K562 (cell line): Measurements from ENCODE around the gene PPP2R2B. TPM values are rescaled to one million over a fixed set of nuclear protein-coding genes. Genes with fewer than 3 reads are reported as not detected.

Experiments used
- ATAC-seq: fragments of 200-7000 bp; cut with Tn5 transposase; 3 replicates; pipeline ENCODE4 v1.9.1; 2020; ENCODE audit warnings: moderate library complexity
- BruUV-seq: library from RNA; stranded (reverse); fragments of 400-500 nt; replicated peaks from 2 replicates; lab custom pipeline; 2021; lab: Mats Ljungman, UMichigan
- CTCF ChIA-PET: fragments of 300-600 bp; formaldehyde crosslinking; extraction: SDS; loops from one replicate; lab custom pipeline; 2021; ENCODE audit warnings: low intra/inter-chr PET ratio; lab: Yijun Ruan, JAX
- POLR2A ChIA-PET: fragments of 300-600, 350-650 bp; sonication (Branson Sonifier 250); formaldehyde crosslinking; extraction: SDS; loops from one replicate; lab custom pipeline; 2021; ENCODE audit warnings: antibody characterized with exemption, inconsistent platforms; lab: Yijun Ruan, JAX
- DNase-seq, 4 experiments: peaks; one replicate each; pipeline versions ENCODE4 v3.0.0 to v3.0.0-alpha.2; 2011 to 2018; ENCODE audit warnings: low spot score in 3 of 4, mixed read lengths in 3 of 4; ENCODE audit errors: extremely low read depth in 1 of 4
- FAIRE-seq: peaks from 2 replicates; lab custom pipeline; 2011; peaks lifted over from hg19 to GRCh38; lab: Jason Lieb, UNC
- H2AFZ ChIP-seq: 2 replicates; pipeline ENCODE4 v1.6.0; 2011; ENCODE audit warnings: low read depth, low read length, control low read depth, inconsistent platforms
- H3K27ac ChIP-seq: fragments of 200-600 bp; 3 replicates; pipeline ENCODE4 v1.8.0; 2011; ENCODE audit warnings: low read depth, mild to moderate bottlenecking, control low read depth, inconsistent platforms, low read length, moderate library complexity, mixed read lengths; ENCODE audit errors: extremely low read depth
- H3K27me3 ChIP-seq, 2 experiments: fragments of 300-600 bp in 1 of 2; 2 replicates in 1 of 2; 3 replicates in 1 of 2; pipeline versions ENCODE4 v1.6.0 to v1.8.0; 2011; ENCODE audit warnings: inconsistent platforms in 2 of 2, low read length in 2 of 2, mild to moderate bottlenecking in 1 of 2, mixed read lengths in 1 of 2, moderate library complexity in 1 of 2; ENCODE audit not compliant: control insufficient read depth in 2 of 2, insufficient read depth in 2 of 2
- H3K36me3 ChIP-seq: fragments of 300-600 bp; 3 replicates; pipeline ENCODE4 v1.8.0; 2011; ENCODE audit warnings: mild to moderate bottlenecking, low read length, inconsistent platforms; ENCODE audit not compliant: control insufficient read depth, insufficient read depth
- H3K4me1 ChIP-seq, 2 experiments: fragments of 200-600 bp in 1 of 2; replicated peaks in 1 of 2; 2 replicates in 1 of 2; 3 replicates in 1 of 2; pipeline versions ENCODE4 v1.5.1 to v1.8.0; 2011; ENCODE audit warnings: inconsistent platforms in 2 of 2, low read length in 2 of 2, mild to moderate bottlenecking in 1 of 2, mixed read lengths in 1 of 2, moderate library complexity in 1 of 2; ENCODE audit not compliant: control insufficient read depth in 2 of 2, insufficient read depth in 2 of 2
- H3K4me2 ChIP-seq: 2 replicates; pipeline ENCODE4 v1.6.1; 2011; ENCODE audit warnings: low read length, control low read depth, inconsistent platforms, mixed read lengths; ENCODE audit not compliant: insufficient read depth
- H3K4me3 ChIP-seq: fragments of 200-600 bp; sonication (generic), shearing (Covaris generic); 2 replicates; pipeline ENCODE4 v1.5.1; 2016; ENCODE audit warnings: control low read depth, inconsistent platforms
- H3K79me2 ChIP-seq: fragments of 200-600 bp; 3 replicates; pipeline ENCODE4 v1.8.0; 2011; ENCODE audit warnings: low read length, inconsistent platforms; ENCODE audit not compliant: control insufficient read depth, insufficient read depth
- H3K9ac ChIP-seq, 2 experiments: 2 replicates each; pipeline versions ENCODE4 v1.6.0 to v1.6.1; 2011; ENCODE audit warnings: low read depth in 2 of 2, low read length in 2 of 2, control low read depth in 1 of 2, inconsistent platforms in 1 of 2, mild to moderate bottlenecking in 1 of 2, mixed read lengths in 1 of 2; ENCODE audit not compliant: insufficient read depth in 1 of 2
- H3K9me1 ChIP-seq: one replicate; pipeline ENCODE4 v1.6.0; 2011; ENCODE audit warnings: inconsistent platforms, mild to moderate bottlenecking, low read length, moderate library complexity; ENCODE audit not compliant: control insufficient read depth, insufficient read depth
- H3K9me3 ChIP-seq: replicated peaks from 2 replicates; pipeline ENCODE4 v1.5.1; 2011; ENCODE audit warnings: low read depth, low read length, inconsistent platforms; ENCODE audit not compliant: control insufficient read depth, insufficient read depth
- H4K20me1 ChIP-seq: replicated peaks from 2 replicates; pipeline ENCODE4 v1.6.1; 2011; ENCODE audit warnings: low read length, inconsistent platforms, mixed read lengths; ENCODE audit not compliant: control insufficient read depth, insufficient read depth
- ELF2 ChIP-seq: fragments of 250-450 bp; sonication (Bioruptor Pico); IDR thresholded peaks from 2 replicates; pipeline ENCODE4 v1.5.0; 2021; ENCODE audit warnings: mild to moderate bottlenecking
- EP400 ChIP-seq: fragments of 450-650 bp; IDR thresholded peaks from 2 replicates; pipeline ENCODE4 v1.6.1; 2017; ENCODE audit warnings: antibody characterized with exemption, mild to moderate bottlenecking, moderate library complexity
- KHSRP ChIP-seq: fragments of 450-650 bp; IDR thresholded peaks from 2 replicates; pipeline ENCODE4 v1.6.1; 2017
- LEF1 ChIP-seq: fragments of 450-650 bp; IDR thresholded peaks from 2 replicates; pipeline ENCODE4 v1.6.1; 2016; ENCODE audit warnings: mild to moderate bottlenecking
- RBBP5 ChIP-seq: fragments of 200-600 bp; sonication (generic); IDR thresholded peaks from 2 replicates; pipeline ENCODE4 v1.6.1; 2012; ENCODE audit warnings: borderline replicate concordance, mild to moderate bottlenecking, low read length, control low read depth, inconsistent platforms; ENCODE audit not compliant: insufficient read depth, poor library complexity, severe bottlenecking
- U2AF2 ChIP-seq: fragments of 200-400 bp; formaldehyde crosslinking; optimal IDR thresholded peaks from 2 replicates; pipeline ENCODE3; 2017; ENCODE audit warnings: low read depth, mild to moderate bottlenecking, low read length
- ZNF212 ChIP-seq: fragments of 450-650 bp; formaldehyde crosslinking; IDR thresholded peaks from 2 replicates; pipeline ENCODE4 v1.4.0; 2020; ENCODE audit warnings: mild to moderate bottlenecking
- ZNF445 ChIP-seq: fragments of 250-450 bp; sonication (Bioruptor Pico); IDR thresholded peaks from 2 replicates; pipeline ENCODE4 v1.4.0; 2020; ENCODE audit warnings: low read depth, mild to moderate bottlenecking, moderate library complexity
- WGBS: fragments of 100-300 bp; shearing (Covaris generic); methylation state at CpG from one replicate; pipeline ENCODE4 v1.1.6; 2016; ENCODE audit warnings: low coverage, mixed read lengths; ENCODE audit not compliant: insufficient coverage; ENCODE audit errors: missing lambda C conversion rate; 5-methylcytosine and 5-hydroxymethylcytosine counted together
- in situ Hi-C: fragments of 300-500 bp; cut with MboI; formaldehyde crosslinking; loops from 4 replicates; pipeline ENCODE4 v1.15.0; 2018; ENCODE audit warnings: inconsistent platforms, mixed read lengths
- intact Hi-C: fragments of 100-400 bp; cut with micrococcal nuclease; formaldehyde crosslinking; loops from 2 replicates; pipeline ENCODE4 v1.14.2; 2022
- polyA plus RNA-seq, 8 experiments: library from polyadenylated mRNA; depleted of rRNA in 4 of 8; stranded (reverse) in 5 of 8; unstranded in 3 of 8; fragments of >200 nt; fragmentation: Nextera tagmentation in 2 of 8; fragmentation: Illumina TruSeq in 1 of 8; extraction: Ambion mirVana in 2 of 8; extraction: Trizol in 1 of 8; gene quantifications; 2 replicates each; pipeline versions ENCODE4 v1.2.1 to v1.2.3, GENCODE V29; 2011 to 2014; ENCODE audit warnings: inconsistent platforms in 1 of 8, missing spikeins in 1 of 8
- total RNA-seq, 7 experiments: library from RNA; depleted of rRNA in 6 of 7; stranded (reverse); fragments of >200 nt in 6 of 7; fragmentation: Illumina TruSeq in 2 of 7; extraction: Trizol in 2 of 7; gene quantifications; 2 replicates each; pipeline versions ENCODE4 v1.2.1 to v1.2.3, GENCODE V29; 2011 to 2021; ENCODE audit warnings: low replicate concordance in 1 of 7
- TF ChIP-seq, protein P1 (sequence below): fragments of 450-650 bp; formaldehyde crosslinking; IDR thresholded peaks from 2 replicates; pipeline ENCODE4 v1.4.0; 2020; ENCODE audit warnings: mild to moderate bottlenecking, moderate library complexity
- TF ChIP-seq, protein P2 (sequence below): fragments of 250-450 bp; sonication (Bioruptor Pico); IDR thresholded peaks from 2 replicates; pipeline ENCODE4 v1.8.0; 2022; ENCODE audit warnings: moderate library complexity, mild to moderate bottlenecking, inconsistent platforms
- TF ChIP-seq, protein P3 (sequence below): fragments of 250-450 bp; sonication (Bioruptor Pico); IDR thresholded peaks from 2 replicates; pipeline ENCODE4 v1.8.0; 2021; ENCODE audit warnings: moderate library complexity, mild to moderate bottlenecking, inconsistent platforms
- TF ChIP-seq, protein P4 (sequence below): fragments of 450-650 bp; formaldehyde crosslinking; IDR thresholded peaks from 2 replicates; pipeline ENCODE4 v1.4.0; 2020; ENCODE audit warnings: mild to moderate bottlenecking, moderate library complexity
- TF ChIP-seq, protein P5 (sequence below): fragments of 450-650 bp; formaldehyde crosslinking; IDR thresholded peaks from 2 replicates; pipeline ENCODE4 v1.4.0; 2022; ENCODE audit warnings: missing genetic modification characterization

PPP2R2B gene
- total and polyA plus RNA-seq, 9 of the 15 experiments (the other 6 are each of a cell fraction or from before 2014, with no cell fraction given), result not detected

DNA sequence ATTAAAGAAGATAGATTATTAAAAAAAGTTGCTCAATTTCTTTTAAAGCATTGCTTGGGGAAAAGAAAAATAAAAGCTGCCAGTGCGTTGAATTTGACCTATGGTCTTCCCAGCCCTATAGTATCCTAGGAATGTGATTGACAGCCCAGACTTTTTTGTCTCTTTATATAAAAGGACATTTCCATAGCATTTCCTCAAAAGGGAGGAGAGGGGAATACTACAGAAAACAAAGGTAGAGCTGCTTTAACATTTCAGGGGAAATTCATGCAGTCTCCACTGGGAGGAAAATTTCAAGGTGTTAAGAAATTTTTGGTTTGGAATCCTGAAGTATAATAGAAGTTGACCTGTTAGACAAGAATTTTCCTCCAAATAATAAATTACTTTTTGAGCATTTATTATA, 344.7 kb downstream of the PPP2R2B start:
- Histone ChIP-seq H3K4me1 (no peaks in the 10 kb centered on the region), H3K4me2 (no peak overlapping the region), H3K9ac (no peak overlapping the region), H2AFZ (no peak overlapping the region), H3K4me3 (no peak overlapping the region), H3K9me1 (no peaks in the 10 kb centered on the region), H3K36me3 (no peaks in the 10 kb centered on the region), H3K27me3 (peaks cover 0 to 11% of the 10 kb centered on the region in 2 experiments; a peak in 1 of 5 replicates), H3K9me3 (no peaks in the 10 kb centered on the region), H4K20me1 (no peaks in the 10 kb centered on the region), H3K79me2 (no peaks in the 10 kb centered on the region), H3K27ac (no peak overlapping the region)
- POLR2A ChIA-PET, result interaction anchor here (0.6 kb wide), 1 partner anchor 100 kb away, joined by 3 read pairs; no protein-coding TSS in a partner anchor
- no TSS peak for BruUV-seq
- CTCF ChIA-PET, result interaction anchor here (1.6 kb wide), 1 partner anchor 432 kb away, joined by 7 read pairs; no protein-coding TSS in a partner anchor
- WGBS, result no CpG with 5 or more reads among the region's 1 CpG
- ATAC-seq (no peak), FAIRE-seq (no peak), DNase-seq (no peak)
- TF ChIP-seq ZNF212 (CRISPR knock-in tag) (no peak), KHSRP (no peak), LEF1 (no peak), EP400 (no peak), U2AF2 (no peak), RBBP5 (no peak), ELF2 (no peak), ZNF445 (CRISPR knock-in tag) (no peak)
- TF ChIP-seq, protein P1, sequence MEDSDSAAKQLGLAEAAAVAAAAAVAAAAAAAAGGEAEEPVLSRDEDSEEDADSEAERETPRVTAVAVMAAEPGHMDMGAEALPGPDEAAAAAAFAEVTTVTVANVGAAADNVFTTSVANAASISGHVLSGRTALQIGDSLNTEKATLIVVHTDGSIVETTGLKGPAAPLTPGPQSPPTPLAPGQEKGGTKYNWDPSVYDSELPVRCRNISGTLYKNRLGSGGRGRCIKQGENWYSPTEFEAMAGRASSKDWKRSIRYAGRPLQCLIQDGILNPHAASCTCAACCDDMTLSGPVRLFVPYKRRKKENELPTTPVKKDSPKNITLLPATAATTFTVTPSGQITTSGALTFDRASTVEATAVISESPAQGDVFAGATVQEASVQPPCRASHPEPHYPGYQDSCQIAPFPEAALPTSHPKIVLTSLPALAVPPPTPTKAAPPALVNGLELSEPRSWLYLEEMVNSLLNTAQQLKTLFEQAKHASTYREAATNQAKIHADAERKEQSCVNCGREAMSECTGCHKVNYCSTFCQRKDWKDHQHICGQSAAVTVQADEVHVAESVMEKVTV, result no peak
- TF ChIP-seq, protein P2, sequence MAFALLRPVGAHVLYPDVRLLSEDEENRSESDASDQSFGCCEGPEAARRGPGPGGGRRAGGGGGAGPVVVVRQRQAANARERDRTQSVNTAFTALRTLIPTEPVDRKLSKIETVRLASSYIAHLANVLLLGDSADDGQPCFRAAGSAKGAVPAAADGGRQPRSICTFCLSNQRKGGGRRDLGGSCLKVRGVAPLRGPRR (CRISPR knock-in tag), result no peak
- TF ChIP-seq, protein P3, sequence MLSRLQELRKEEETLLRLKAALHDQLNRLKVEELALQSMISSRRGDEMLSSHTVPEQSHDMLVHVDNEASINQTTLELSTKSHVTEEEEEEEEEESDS, result no peak
- TF ChIP-seq, protein P4, sequence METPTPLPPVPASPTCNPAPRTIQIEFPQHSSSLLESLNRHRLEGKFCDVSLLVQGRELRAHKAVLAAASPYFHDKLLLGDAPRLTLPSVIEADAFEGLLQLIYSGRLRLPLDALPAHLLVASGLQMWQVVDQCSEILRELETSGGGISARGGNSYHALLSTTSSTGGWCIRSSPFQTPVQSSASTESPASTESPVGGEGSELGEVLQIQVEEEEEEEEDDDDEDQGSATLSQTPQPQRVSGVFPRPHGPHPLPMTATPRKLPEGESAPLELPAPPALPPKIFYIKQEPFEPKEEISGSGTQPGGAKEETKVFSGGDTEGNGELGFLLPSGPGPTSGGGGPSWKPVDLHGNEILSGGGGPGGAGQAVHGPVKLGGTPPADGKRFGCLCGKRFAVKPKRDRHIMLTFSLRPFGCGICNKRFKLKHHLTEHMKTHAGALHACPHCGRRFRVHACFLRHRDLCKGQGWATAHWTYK, result no peak
- TF ChIP-seq, protein P5, sequence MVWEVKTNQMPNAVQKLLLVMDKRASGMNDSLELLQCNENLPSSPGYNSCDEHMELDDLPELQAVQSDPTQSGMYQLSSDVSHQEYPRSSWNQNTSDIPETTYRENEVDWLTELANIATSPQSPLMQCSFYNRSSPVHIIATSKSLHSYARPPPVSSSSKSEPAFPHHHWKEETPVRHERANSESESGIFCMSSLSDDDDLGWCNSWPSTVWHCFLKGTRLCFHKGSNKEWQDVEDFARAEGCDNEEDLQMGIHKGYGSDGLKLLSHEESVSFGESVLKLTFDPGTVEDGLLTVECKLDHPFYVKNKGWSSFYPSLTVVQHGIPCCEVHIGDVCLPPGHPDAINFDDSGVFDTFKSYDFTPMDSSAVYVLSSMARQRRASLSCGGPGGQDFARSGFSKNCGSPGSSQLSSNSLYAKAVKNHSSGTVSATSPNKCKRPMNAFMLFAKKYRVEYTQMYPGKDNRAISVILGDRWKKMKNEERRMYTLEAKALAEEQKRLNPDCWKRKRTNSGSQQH, result no peak
- in situ Hi-C loops, result no loop called here
- intact Hi-C loops, result loop anchor here (1.0 kb wide), 2 partner anchors 432 to 655 kb away; no protein-coding TSS in a partner anchor
